ENCODE results near the gene EIF2B2. TPM values are rescaled to one million over a fixed set of nuclear protein-coding genes. Genes with fewer than 3 reads are reported as not detected.

The EIF2B2 gene
- total and polyA plus RNA-seq, 7 donors: 25.2 to 45.5 (median 35.3) TPM

DNA sequence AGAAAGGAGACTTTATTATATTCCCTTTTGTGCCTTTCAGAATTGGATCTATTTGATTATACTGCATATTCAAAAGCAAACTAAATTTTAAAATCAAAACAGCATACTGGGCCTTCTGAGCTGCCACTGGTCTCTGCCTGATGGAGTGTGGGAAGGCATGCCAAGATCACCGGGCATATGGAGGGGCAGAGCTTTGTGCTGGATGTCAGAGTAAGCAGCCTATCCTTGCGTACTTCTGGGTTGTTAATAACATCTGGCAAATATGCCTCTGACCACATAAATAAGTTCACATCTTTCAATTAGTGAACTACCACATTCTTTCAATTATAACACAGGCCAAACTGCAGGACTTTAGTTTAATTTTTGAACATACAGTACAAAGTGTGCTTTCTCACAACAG lies 30.2 kb downstream of the EIF2B2 start:
- no peak for DNase-seq
- TF ChIP-seq, protein P1, sequence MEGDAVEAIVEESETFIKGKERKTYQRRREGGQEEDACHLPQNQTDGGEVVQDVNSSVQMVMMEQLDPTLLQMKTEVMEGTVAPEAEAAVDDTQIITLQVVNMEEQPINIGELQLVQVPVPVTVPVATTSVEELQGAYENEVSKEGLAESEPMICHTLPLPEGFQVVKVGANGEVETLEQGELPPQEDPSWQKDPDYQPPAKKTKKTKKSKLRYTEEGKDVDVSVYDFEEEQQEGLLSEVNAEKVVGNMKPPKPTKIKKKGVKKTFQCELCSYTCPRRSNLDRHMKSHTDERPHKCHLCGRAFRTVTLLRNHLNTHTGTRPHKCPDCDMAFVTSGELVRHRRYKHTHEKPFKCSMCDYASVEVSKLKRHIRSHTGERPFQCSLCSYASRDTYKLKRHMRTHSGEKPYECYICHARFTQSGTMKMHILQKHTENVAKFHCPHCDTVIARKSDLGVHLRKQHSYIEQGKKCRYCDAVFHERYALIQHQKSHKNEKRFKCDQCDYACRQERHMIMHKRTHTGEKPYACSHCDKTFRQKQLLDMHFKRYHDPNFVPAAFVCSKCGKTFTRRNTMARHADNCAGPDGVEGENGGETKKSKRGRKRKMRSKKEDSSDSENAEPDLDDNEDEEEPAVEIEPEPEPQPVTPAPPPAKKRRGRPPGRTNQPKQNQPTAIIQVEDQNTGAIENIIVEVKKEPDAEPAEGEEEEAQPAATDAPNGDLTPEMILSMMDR (IDR thresholded peaks at IDR 0.05): no peak
- no peak for TF ChIP-seq POLR2AphosphoS5 (IDR thresholded peaks at IDR 0.05)
- no peak for TF ChIP-seq EP300 (IDR thresholded peaks at IDR 0.05)
- no peak for TF ChIP-seq POLR2A (IDR thresholded peaks at IDR 0.05)
- H3K27me3 ChIP-seq: no peaks in the 10 kb centered on the region
- intact Hi-C loops (cut with DNase I): no loop called here
- H3K4me1 ChIP-seq: no peaks in the 10 kb centered on the region
- no peak overlapping the region for H3K4me3 ChIP-seq
- no peak overlapping the region for H3K27ac ChIP-seq
- H3K36me3 ChIP-seq: peaks cover 20 to 77% (median 30%) of the 10 kb centered on the region in 4 donors
- 96 to 98% methylated on average over 2 of the region's 2 CpGs for WGBS, 2 donors
- H3K9me3 ChIP-seq: no peaks in the 10 kb centered on the region

DNA sequence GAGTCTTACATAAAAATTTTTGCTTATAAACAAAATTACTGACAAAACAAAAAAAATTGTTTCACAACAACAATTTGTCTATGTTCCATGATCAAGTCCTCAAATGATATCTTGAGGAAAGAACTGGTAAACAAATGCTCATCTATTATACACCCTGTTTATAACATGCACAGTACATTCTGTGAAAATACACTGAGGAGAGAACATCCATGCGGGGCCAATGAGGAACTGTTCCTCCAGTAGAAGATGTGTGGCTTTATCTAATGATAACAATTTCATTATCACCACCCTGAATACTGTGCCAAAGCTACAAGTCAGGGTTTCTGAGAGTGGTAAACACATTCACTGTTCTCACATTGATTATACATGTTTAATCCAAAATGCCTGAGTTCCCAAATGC lies 37.8 kb downstream of the EIF2B2 start:
- 20 to 56% methylated on average over 1 of the region's 1 CpG for WGBS, 2 donors
- no peak overlapping the region for H3K27ac ChIP-seq
- no peak overlapping the region for H3K4me3 ChIP-seq
- DNase-seq: no peak
- TF ChIP-seq POLR2A (IDR thresholded peaks at IDR 0.05): no peak
- no peak for TF ChIP-seq POLR2AphosphoS5 (IDR thresholded peaks at IDR 0.05)
- TF ChIP-seq, protein P1 (IDR thresholded peaks at IDR 0.05): no peak
- TF ChIP-seq EP300 (IDR thresholded peaks at IDR 0.05): no peak
- H3K36me3 ChIP-seq: peaks cover 0 to 56% (median 5%) of the 10 kb centered on the region in 4 donors
- no peaks in the 10 kb centered on the region for H3K9me3 ChIP-seq
- intact Hi-C loops (cut with DNase I): no loop called here
- H3K27me3 ChIP-seq: no peaks in the 10 kb centered on the region
- peaks cover 0 to 16% (median 13%) of the 10 kb centered on the region in 4 donors for H3K4me1 ChIP-seq

DNA sequence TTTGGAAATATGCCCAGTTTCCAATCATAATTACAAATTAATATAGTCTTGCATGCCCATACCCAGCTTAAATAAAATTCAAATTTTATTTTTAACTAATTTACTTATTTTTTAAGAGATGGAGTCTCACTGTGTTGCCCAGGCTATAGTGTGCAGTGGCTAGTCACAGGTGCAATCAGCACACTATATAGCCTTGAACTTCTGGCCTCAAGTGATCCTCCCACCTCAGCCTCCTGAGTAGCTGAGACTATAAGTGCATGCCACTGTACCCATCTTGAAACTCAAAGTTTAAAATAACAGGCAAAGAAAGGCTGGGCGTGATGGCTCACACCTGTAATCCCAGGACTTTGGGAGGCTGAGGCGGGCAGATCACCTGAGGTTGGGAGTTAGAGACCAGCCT lies 38.2 kb downstream of the EIF2B2 start:
- peaks cover 0 to 17% (median 15%) of the 10 kb centered on the region in 4 donors for H3K4me1 ChIP-seq
- intact Hi-C loops (cut with DNase I): no loop called here
- H3K27me3 ChIP-seq: no peaks in the 10 kb centered on the region
- H3K9me3 ChIP-seq: no peaks in the 10 kb centered on the region
- no peak for DNase-seq
- no peak overlapping the region for H3K4me3 ChIP-seq
- TF ChIP-seq EP300 (IDR thresholded peaks at IDR 0.05) (no peak), POLR2A (IDR thresholded peaks at IDR 0.05) (no peak), POLR2AphosphoS5 (IDR thresholded peaks at IDR 0.05) (no peak)
- TF ChIP-seq, protein P1 (IDR thresholded peaks at IDR 0.05): no peak
- peaks cover 0 to 52% (median 5%) of the 10 kb centered on the region in 4 donors for H3K36me3 ChIP-seq
- 67 to 93% methylated on average over 2 of the region's 2 CpGs for WGBS, 2 donors
- no peak overlapping the region for H3K27ac ChIP-seq

DNA sequence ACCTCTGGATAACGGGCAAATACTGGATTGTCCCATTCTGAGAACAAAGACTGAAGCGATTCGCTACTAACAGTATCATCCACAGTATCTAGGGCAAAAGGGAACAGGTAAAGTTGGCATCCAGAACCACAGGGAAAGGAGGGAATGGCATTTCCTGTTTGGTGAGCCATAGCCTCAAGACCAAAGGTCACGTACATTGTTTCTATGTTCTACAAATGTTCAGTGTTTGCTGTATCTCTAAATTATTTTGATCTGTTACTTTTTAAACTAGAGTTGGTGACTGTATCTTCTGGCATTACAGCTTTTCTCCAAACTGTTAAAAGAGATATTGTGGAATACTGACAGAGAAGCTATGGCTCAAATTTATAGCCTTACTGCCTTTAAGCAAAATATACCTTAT lies 38.9 kb downstream of the EIF2B2 start:
- no peaks in the 10 kb centered on the region for H3K27me3 ChIP-seq
- H3K27ac ChIP-seq: no peak overlapping the region
- no peak overlapping the region for H3K4me3 ChIP-seq
- no peaks in the 10 kb centered on the region for H3K9me3 ChIP-seq
- no peak for DNase-seq
- intact Hi-C loops (cut with DNase I): no loop called here
- no peak for TF ChIP-seq POLR2AphosphoS5 (IDR thresholded peaks at IDR 0.05)
- TF ChIP-seq POLR2A (IDR thresholded peaks at IDR 0.05): no peak
- WGBS, 2 donors: 22 to 74% methylated on average over 4 of the region's 4 CpGs
- H3K36me3 ChIP-seq: peaks cover 0 to 51% (median 5%) of the 10 kb centered on the region in 4 donors
- H3K4me1 ChIP-seq: peaks cover 0 to 17% (median 15%) of the 10 kb centered on the region in 4 donors

- no peak for TF ChIP-seq EP300 (IDR thresholded peaks at IDR 0.05)
- TF ChIP-seq POLR2AphosphoS5 (IDR thresholded peaks at IDR 0.05): no peak
- TF ChIP-seq, protein P1 (IDR thresholded peaks at IDR 0.05): no peak
- no peak for TF ChIP-seq POLR2A (IDR thresholded peaks at IDR 0.05)
- no peak overlapping the region for H3K4me3 ChIP-seq
- peaks cover 0 to 17% (median 15%) of the 10 kb centered on the region in 4 donors for H3K4me1 ChIP-seq
- DNase-seq: no peak
- WGBS, 2 donors: 17 to 61% methylated on average over 6 of the region's 6 CpGs
- no peaks in the 10 kb centered on the region for H3K9me3 ChIP-seq
- peaks cover 0 to 51% (median 5%) of the 10 kb centered on the region in 4 donors for H3K36me3 ChIP-seq
- H3K27ac ChIP-seq: no peak overlapping the region
- intact Hi-C loops (cut with DNase I): no loop called here
- no peaks in the 10 kb centered on the region for H3K27me3 ChIP-seq
Observed at GRCh38 chr14:75042035-75042434, 39.3 kb downstream of the EIF2B2 start.
